HepG2 (cell line): ENCODE data around the gene TMEM63C. TPM values are rescaled to one million over a fixed set of nuclear protein-coding genes. Genes with fewer than 3 reads are reported as not detected.

Experiments used
- ATAC-seq: fragments of 200-7000 bp; cut with Tn5 transposase; 3 replicates; pipeline ENCODE4 v1.9.1; 2020; ENCODE audit warnings: mild to moderate bottlenecking, moderate library complexity
- BruUV-seq: library from RNA; stranded (reverse); fragments of 400-500 nt; replicated peaks from 2 replicates; lab custom pipeline; 2021; lab: Mats Ljungman, UMichigan
- CTCF ChIA-PET: fragments of 300-600 bp; formaldehyde crosslinking; extraction: SDS; loops from one replicate; lab custom pipeline; 2021; ENCODE audit warnings: low total read pairs, inconsistent platforms, low intra/inter-chr PET ratio; lab: Yijun Ruan, JAX
- POLR2A ChIA-PET: fragments of 350-600 bp; sonication (Branson Sonifier 250); formaldehyde crosslinking; loops from one replicate; lab custom pipeline; 2020; ENCODE audit warnings: antibody characterized with exemption, inconsistent platforms; lab: Yijun Ruan, JAX
- DNase-seq: peaks from one replicate; pipeline ENCODE4 v3.0.0-alpha.2; 2015; ENCODE audit warnings: low spot score
- FAIRE-seq: peaks from 3 replicates; lab custom pipeline; 2011; peaks lifted over from hg19 to GRCh38; lab: Jason Lieb, UNC
- H2AFZ ChIP-seq: one replicate; pipeline ENCODE4 v1.6.1; 2011; ENCODE audit warnings: low read length, inconsistent platforms
- H3K27ac ChIP-seq: fragments of 300-600 bp; 3 replicates; pipeline ENCODE4 v1.8.0; 2011; ENCODE audit warnings: mixed run types, mild to moderate bottlenecking, mixed read lengths, low read length, inconsistent platforms; ENCODE audit not compliant: insufficient read depth; ENCODE audit errors: extremely low read length
- H3K27me3 ChIP-seq, 2 experiments: fragments of 200-600 bp in 1 of 2; 2 replicates in 1 of 2; 3 replicates in 1 of 2; pipeline versions ENCODE4 v1.6.0 to v1.8.0; 2011; ENCODE audit warnings: low read length in 2 of 2, mild to moderate bottlenecking in 2 of 2, moderate library complexity in 2 of 2, inconsistent platforms in 1 of 2; ENCODE audit not compliant: insufficient read depth in 2 of 2, control insufficient read depth in 1 of 2
- H3K36me3 ChIP-seq, 2 experiments: fragments of 200-600 bp in 1 of 2; replicated peaks in 1 of 2; 2 replicates in 1 of 2; 3 replicates in 1 of 2; pipeline versions ENCODE4 v1.5.1 to v1.8.0; 2011; ENCODE audit warnings: low read length in 2 of 2, inconsistent platforms in 1 of 2; ENCODE audit not compliant: insufficient read depth in 2 of 2, control insufficient read depth in 1 of 2
- H3K4me1 ChIP-seq: 2 replicates; pipeline ENCODE4 v1.5.1; 2012; ENCODE audit warnings: low read length, inconsistent platforms; ENCODE audit not compliant: insufficient read depth
- H3K4me2 ChIP-seq: 2 replicates; pipeline ENCODE4 v1.6.0; 2011; ENCODE audit warnings: low read depth, low read length, inconsistent platforms
- H3K4me3 ChIP-seq, 3 experiments: fragments of 200-600 bp in 1 of 3; sonication (generic), shearing (Covaris generic) in 1 of 3; replicated peaks in 1 of 3; 2 replicates each; pipeline ENCODE4 v1.5.1; 2011 to 2016; ENCODE audit warnings: low read length in 3 of 3, inconsistent platforms in 2 of 3, low read depth in 2 of 3, mild to moderate bottlenecking in 2 of 3, control low read depth in 1 of 3, mixed read lengths in 1 of 3; ENCODE audit not compliant: insufficient read depth in 1 of 3
- H3K79me2 ChIP-seq: one replicate; pipeline ENCODE4 v1.6.1; 2011; ENCODE audit warnings: low read length, inconsistent platforms; ENCODE audit not compliant: insufficient read depth
- H3K9ac ChIP-seq: 2 replicates; pipeline ENCODE4 v1.6.0; 2011; ENCODE audit warnings: mild to moderate bottlenecking, low read depth, low read length, inconsistent platforms; ENCODE audit not compliant: insufficient read depth
- H3K9me3 ChIP-seq: 2 replicates; pipeline ENCODE4 v1.5.1; 2012; ENCODE audit warnings: mild to moderate bottlenecking, low read length
- H4K20me1 ChIP-seq: 2 replicates; pipeline ENCODE4 v1.6.0; 2011; ENCODE audit warnings: inconsistent platforms, mild to moderate bottlenecking, low read length, moderate library complexity; ENCODE audit not compliant: insufficient read depth
- BRCA1 ChIP-seq: sonication (generic); formaldehyde crosslinking; IDR thresholded peaks from 2 replicates; pipeline ENCODE4 v1.4.0; 2020; ENCODE audit warnings: missing genetic modification reagents
- ELF1 ChIP-seq: sonication (generic); formaldehyde crosslinking; IDR thresholded peaks from 2 replicates; pipeline ENCODE4 v1.4.0; 2020; ENCODE audit warnings: missing genetic modification reagents
- LCORL ChIP-seq, 2 experiments: fragments of 450-650 bp in 1 of 2; sonication (generic) in 1 of 2; formaldehyde crosslinking in 1 of 2; IDR thresholded peaks; 2 replicates each; pipeline versions ENCODE4 v1.5.0 to v1.6.1; 2017 to 2020; ENCODE audit warnings: antibody characterized with exemption in 1 of 2, missing genetic modification reagents in 1 of 2
- MIXL1 ChIP-seq: IDR thresholded peaks from 2 replicates; pipeline ENCODE4 v1.6.1; 2016
- MTA3 ChIP-seq: sonication (generic); formaldehyde crosslinking; IDR thresholded peaks from 2 replicates; pipeline ENCODE4 v1.4.0; 2020; ENCODE audit warnings: missing genetic modification reagents
- SKI ChIP-seq: fragments of 450-650 bp; IDR thresholded peaks from one replicate; pipeline ENCODE4 v1.6.1; 2018; ENCODE audit warnings: mild to moderate bottlenecking; ENCODE audit not compliant: partially characterized antibody
- SMAD3 ChIP-seq: sonication (generic); formaldehyde crosslinking; IDR thresholded peaks from 2 replicates; pipeline ENCODE4 v1.4.0; 2020; ENCODE audit warnings: missing genetic modification reagents
- THYN1 ChIP-seq: sonication (generic); formaldehyde crosslinking; IDR thresholded peaks from 2 replicates; pipeline ENCODE4 v1.8.1; 2023; ENCODE audit warnings: low read depth, mild to moderate bottlenecking, moderate library complexity, missing genetic modification reagents, borderline replicate concordance
- ZMAT3 ChIP-seq: sonication (generic); formaldehyde crosslinking; conservative IDR thresholded peaks from 2 replicates; pipeline ENCODE4 v1.7.0; 2021; ENCODE audit warnings: missing genetic modification reagents
- ZNF569 ChIP-seq: sonication (generic); formaldehyde crosslinking; IDR thresholded peaks from 2 replicates; pipeline ENCODE4 v1.5.0; 2020; ENCODE audit warnings: mild to moderate bottlenecking, missing genetic modification reagents, moderate library complexity, borderline replicate concordance
- WGBS: methylation state at CpG from one replicate; pipeline ENCODE4 v1.1.6; 2017; ENCODE audit warnings: low lambda C conversion rate; 5-methylcytosine and 5-hydroxymethylcytosine counted together
- in situ Hi-C: cut with HindIII; loops from 2 replicates; pipeline ENCODE4 v1.10.0; 2017; ENCODE audit warnings: low pct_unique_long_range_greater_than_20kb; ENCODE audit not compliant: extremely low pct_ligation_motif_present
- intact Hi-C: fragments of 100-400 bp; cut with micrococcal nuclease; formaldehyde crosslinking; loops from one replicate; pipeline ENCODE4 v1.10.0; 2022; ENCODE audit not compliant: unreplicated experiment
- polyA plus RNA-seq, 8 experiments: library from polyadenylated mRNA; depleted of rRNA in 3 of 8; stranded (reverse) in 7 of 8; unstranded in 1 of 8; fragments of >200 nt; fragmentation: Illumina TruSeq in 4 of 8; extraction: Trizol in 4 of 8; gene quantifications; 2 replicates each; pipeline versions ENCODE4 v1.2.1 to v1.2.3, GENCODE V29; 2011 to 2016; ENCODE audit warnings: low read depth in 4 of 8, missing spikeins in 1 of 8, mixed read lengths in 1 of 8; ENCODE audit not compliant: insufficient read depth in 1 of 8
- total RNA-seq, 5 experiments: library from RNA; depleted of rRNA; stranded (reverse); fragments of >200 nt; fragmentation: Illumina TruSeq; extraction: Trizol; gene quantifications; 2 replicates each; pipeline ENCODE4 v1.2.3, GENCODE V29; 2016; ENCODE audit warnings: low read depth in 1 of 5
- TF ChIP-seq, protein P1 (sequence below): sonication (generic); formaldehyde crosslinking; IDR thresholded peaks from 2 replicates; pipeline ENCODE4 v1.4.0; 2020; ENCODE audit warnings: low read depth, mild to moderate bottlenecking, missing genetic modification reagents
- TF ChIP-seq, protein P2 (sequence below): sonication (generic); formaldehyde crosslinking; IDR thresholded peaks from 2 replicates; pipeline ENCODE4 v1.4.0; 2020; ENCODE audit warnings: missing genetic modification reagents
- TF ChIP-seq, protein P3 (sequence below): IDR thresholded peaks from 2 replicates; pipeline ENCODE4 v1.6.1; 2016; ENCODE audit warnings: low read depth, control low read depth
- TF ChIP-seq, protein P4 (sequence below), 2 experiments: sonication (generic) in 1 of 2; formaldehyde crosslinking in 1 of 2; IDR thresholded peaks; 2 replicates each; pipeline versions ENCODE4 v1.6.1 to v1.9.0; 2014 to 2022; ENCODE audit warnings: antibody characterized with exemption in 1 of 2, borderline replicate concordance in 1 of 2, inconsistent platforms in 1 of 2, low read depth in 1 of 2, missing genetic modification reagents in 1 of 2

The TMEM63C gene
- total and polyA plus RNA-seq, 2 of the 13 experiments (the other 11 are each of a cell fraction or from before 2014, with no cell fraction given), result 0.17 to 0.27 TPM

DNA sequence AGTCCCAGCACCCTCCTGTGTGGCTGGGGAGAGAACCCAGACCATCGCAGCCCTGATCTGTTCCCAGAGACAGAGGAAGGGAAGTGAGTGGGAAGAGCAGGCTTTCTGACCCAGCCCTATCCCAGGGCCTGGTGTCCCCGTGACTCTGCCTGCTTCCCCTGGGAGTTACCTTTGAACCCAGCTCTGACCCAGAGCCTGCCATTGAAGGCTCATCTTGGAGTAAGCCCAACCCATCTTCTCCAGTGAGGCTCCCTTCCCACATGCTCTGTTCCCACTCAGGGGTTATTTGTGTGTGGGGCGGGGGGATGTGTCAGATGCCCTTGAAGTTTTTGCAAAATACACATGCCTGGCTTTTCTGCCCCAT lies 6.0 kb downstream of the TMEM63C start (continued):
- TF ChIP-seq, protein P1, sequence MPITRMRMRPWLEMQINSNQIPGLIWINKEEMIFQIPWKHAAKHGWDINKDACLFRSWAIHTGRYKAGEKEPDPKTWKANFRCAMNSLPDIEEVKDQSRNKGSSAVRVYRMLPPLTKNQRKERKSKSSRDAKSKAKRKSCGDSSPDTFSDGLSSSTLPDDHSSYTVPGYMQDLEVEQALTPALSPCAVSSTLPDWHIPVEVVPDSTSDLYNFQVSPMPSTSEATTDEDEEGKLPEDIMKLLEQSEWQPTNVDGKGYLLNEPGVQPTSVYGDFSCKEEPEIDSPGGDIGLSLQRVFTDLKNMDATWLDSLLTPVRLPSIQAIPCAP (CRISPR knock-in tag), result no peak
- TF ChIP-seq LCORL (IDR thresholded peaks at IDR 0.05) (no peak), LCORL (CRISPR knock-in tag; IDR thresholded peaks at IDR 0.05) (no peak), BRCA1 (no peak), ZMAT3 (CRISPR knock-in tag) (no peak), ZNF569 (CRISPR knock-in tag) (no peak)

DNA sequence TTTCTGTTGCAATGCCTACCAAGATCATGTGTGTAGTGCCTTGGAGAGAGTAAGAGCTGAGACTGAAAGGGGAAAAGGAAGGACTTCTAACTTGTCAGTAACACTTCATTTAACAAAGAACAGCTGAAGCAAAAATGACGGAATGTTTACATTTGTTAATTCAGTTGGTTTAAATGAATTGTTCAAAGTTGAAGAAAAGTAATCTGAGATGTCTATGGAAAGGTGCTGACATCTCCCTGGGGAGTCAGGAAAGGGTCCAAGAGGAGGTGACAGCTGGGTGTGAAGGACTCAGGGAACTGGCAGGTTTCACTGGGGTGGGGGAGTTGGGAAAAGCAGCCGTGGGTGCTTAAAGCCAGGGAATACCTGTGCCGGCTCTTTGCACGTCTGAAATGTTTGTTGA lies 7.9 kb downstream of the TMEM63C start:
- Histone ChIP-seq H4K20me1 (no peaks in the 10 kb centered on the region), H3K36me3 (no peaks in the 10 kb centered on the region), H3K27me3 (no peaks in the 10 kb centered on the region), H3K4me3 (no peak overlapping the region), H3K27ac (no peak overlapping the region), H3K79me2 (no peaks in the 10 kb centered on the region), H3K9ac (no peak overlapping the region), H3K4me1 (peaks cover 28% of the 10 kb centered on the region), H2AFZ (no peak overlapping the region), H3K4me2 (no peak overlapping the region), H3K9me3 (no peaks in the 10 kb centered on the region)
- intact Hi-C loops (no loop called here), in situ Hi-C loops (no loop called here)
- no peak for DNase-seq
- BruUV-seq, result no TSS peak
- no peak for ATAC-seq
- POLR2A ChIA-PET, result no interaction called here
- WGBS, result 21% methylated on average over 4 of the region's 4 CpGs
- CTCF ChIA-PET, result no interaction called here
- no peak for FAIRE-seq
- TF ChIP-seq, protein P2, sequence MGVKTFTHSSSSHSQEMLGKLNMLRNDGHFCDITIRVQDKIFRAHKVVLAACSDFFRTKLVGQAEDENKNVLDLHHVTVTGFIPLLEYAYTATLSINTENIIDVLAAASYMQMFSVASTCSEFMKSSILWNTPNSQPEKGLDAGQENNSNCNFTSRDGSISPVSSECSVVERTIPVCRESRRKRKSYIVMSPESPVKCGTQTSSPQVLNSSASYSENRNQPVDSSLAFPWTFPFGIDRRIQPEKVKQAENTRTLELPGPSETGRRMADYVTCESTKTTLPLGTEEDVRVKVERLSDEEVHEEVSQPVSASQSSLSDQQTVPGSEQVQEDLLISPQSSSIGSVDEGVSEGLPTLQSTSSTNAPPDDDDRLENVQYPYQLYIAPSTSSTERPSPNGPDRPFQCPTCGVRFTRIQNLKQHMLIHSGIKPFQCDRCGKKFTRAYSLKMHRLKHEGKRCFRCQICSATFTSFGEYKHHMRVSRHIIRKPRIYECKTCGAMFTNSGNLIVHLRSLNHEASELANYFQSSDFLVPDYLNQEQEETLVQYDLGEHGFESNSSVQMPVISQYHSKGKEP (CRISPR knock-in tag), result no peak
- TF ChIP-seq SMAD3 (no peak), THYN1 (CRISPR knock-in tag) (no peak), MIXL1 (CRISPR knock-in tag) (no peak), MTA3 (CRISPR knock-in tag) (no peak), SKI (no peak), ELF1 (CRISPR knock-in tag) (no peak)
- TF ChIP-seq, protein P3, sequence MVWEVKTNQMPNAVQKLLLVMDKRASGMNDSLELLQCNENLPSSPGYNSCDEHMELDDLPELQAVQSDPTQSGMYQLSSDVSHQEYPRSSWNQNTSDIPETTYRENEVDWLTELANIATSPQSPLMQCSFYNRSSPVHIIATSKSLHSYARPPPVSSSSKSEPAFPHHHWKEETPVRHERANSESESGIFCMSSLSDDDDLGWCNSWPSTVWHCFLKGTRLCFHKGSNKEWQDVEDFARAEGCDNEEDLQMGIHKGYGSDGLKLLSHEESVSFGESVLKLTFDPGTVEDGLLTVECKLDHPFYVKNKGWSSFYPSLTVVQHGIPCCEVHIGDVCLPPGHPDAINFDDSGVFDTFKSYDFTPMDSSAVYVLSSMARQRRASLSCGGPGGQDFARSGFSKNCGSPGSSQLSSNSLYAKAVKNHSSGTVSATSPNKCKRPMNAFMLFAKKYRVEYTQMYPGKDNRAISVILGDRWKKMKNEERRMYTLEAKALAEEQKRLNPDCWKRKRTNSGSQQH (CRISPR knock-in tag), result no peak
- TF ChIP-seq, protein P4, sequence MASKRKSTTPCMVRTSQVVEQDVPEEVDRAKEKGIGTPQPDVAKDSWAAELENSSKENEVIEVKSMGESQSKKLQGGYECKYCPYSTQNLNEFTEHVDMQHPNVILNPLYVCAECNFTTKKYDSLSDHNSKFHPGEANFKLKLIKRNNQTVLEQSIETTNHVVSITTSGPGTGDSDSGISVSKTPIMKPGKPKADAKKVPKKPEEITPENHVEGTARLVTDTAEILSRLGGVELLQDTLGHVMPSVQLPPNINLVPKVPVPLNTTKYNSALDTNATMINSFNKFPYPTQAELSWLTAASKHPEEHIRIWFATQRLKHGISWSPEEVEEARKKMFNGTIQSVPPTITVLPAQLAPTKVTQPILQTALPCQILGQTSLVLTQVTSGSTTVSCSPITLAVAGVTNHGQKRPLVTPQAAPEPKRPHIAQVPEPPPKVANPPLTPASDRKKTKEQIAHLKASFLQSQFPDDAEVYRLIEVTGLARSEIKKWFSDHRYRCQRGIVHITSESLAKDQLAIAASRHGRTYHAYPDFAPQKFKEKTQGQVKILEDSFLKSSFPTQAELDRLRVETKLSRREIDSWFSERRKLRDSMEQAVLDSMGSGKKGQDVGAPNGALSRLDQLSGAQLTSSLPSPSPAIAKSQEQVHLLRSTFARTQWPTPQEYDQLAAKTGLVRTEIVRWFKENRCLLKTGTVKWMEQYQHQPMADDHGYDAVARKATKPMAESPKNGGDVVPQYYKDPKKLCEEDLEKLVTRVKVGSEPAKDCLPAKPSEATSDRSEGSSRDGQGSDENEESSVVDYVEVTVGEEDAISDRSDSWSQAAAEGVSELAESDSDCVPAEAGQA (IDR thresholded peaks at IDR 0.05; ENCODE audit: low read depth), result no peak
- TF ChIP-seq, protein P4 (CRISPR knock-in tag; IDR thresholded peaks at IDR 0.05; ENCODE audit: borderline replicate concordance), result no peak
